Transverse colon (tissue), 3 donors: ENCODE measurements around the gene OAT.

ENCODE experiments used
- POLR2A ChIP-seq: fragments of 450-650 bp; IDR thresholded peaks from one replicate; pipeline ENCODE4 v1.6.1; 2016; ENCODE audit warnings: antibody characterized with exemption, mild to moderate bottlenecking, moderate library complexity
- TF ChIP-seq, protein P1 (sequence below), 5 experiments: fragments of 200-600 bp in 3 of 5; fragments of 450-650 bp in 2 of 5; sonication (generic) in 3 of 5; IDR thresholded peaks; 1 replicate in 2 of 5; 2 replicates in 3 of 5; pipeline ENCODE4 v1.5.1; 2016 to 2017; ENCODE audit warnings: antibody characterized with exemption in 5 of 5, inconsistent platforms in 3 of 5, mild to moderate bottlenecking in 2 of 5, moderate library complexity in 1 of 5

- TF ChIP-seq POLR2A, result no peak
- TF ChIP-seq, protein P1, sequence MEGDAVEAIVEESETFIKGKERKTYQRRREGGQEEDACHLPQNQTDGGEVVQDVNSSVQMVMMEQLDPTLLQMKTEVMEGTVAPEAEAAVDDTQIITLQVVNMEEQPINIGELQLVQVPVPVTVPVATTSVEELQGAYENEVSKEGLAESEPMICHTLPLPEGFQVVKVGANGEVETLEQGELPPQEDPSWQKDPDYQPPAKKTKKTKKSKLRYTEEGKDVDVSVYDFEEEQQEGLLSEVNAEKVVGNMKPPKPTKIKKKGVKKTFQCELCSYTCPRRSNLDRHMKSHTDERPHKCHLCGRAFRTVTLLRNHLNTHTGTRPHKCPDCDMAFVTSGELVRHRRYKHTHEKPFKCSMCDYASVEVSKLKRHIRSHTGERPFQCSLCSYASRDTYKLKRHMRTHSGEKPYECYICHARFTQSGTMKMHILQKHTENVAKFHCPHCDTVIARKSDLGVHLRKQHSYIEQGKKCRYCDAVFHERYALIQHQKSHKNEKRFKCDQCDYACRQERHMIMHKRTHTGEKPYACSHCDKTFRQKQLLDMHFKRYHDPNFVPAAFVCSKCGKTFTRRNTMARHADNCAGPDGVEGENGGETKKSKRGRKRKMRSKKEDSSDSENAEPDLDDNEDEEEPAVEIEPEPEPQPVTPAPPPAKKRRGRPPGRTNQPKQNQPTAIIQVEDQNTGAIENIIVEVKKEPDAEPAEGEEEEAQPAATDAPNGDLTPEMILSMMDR (IDR thresholded peaks at IDR 0.05), result no peak
Measured at GRCh38 chr10:124347956-124348355, 70.8 kb downstream of the OAT start.
